Measurements from ENCODE around the gene DEAF1. TPM values are rescaled to one million over a fixed set of nuclear protein-coding genes. Genes with fewer than 3 reads are reported as not detected.
A peak's percentile ranks its signal among the peaks of the same experiment; 100 is the strongest.

DEAF1 gene
- total and polyA plus RNA-seq, 7 donors, result 12.5 to 30.0 (median 18.1) TPM

DNA sequence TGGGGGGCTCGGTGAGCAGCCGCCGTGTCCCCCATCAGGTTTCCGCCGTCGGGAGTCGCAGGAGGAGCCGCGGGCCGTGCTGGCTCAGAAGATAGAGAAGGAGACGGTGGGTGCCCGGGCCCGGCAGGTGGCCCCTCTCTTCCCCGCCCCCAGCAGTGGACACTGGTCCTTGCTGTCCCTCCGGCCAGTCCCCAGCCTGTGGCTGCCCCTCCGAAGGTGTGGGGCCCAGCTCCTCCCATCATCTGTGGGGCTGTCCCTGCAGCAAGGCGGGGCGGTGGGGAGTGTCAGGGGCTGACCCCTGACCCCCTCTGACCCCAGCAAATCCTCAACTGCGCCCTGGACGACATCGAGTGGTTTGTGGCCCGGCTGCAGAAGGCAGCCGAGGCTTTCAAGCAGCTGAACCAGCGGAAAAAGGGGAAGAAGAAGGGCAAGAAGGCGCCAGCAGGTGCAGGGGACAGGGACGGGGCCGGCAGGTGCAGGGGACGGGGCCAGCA lies 26.3 kb upstream of the DEAF1 start:
- 10 to 21% (median 13%) methylated on average over 17 to 28 of the region's 28 CpGs for WGBS, 3 donors
- intact Hi-C loops (cut with DNase I), result loop anchor here in 1 of 2 donors (5.0 kb wide), 1 partner anchor 59 kb away; no protein-coding TSS in a partner anchor
- ATAC-seq (no peak), DNase-seq (no peak)
- TF ChIP-seq, protein P1, sequence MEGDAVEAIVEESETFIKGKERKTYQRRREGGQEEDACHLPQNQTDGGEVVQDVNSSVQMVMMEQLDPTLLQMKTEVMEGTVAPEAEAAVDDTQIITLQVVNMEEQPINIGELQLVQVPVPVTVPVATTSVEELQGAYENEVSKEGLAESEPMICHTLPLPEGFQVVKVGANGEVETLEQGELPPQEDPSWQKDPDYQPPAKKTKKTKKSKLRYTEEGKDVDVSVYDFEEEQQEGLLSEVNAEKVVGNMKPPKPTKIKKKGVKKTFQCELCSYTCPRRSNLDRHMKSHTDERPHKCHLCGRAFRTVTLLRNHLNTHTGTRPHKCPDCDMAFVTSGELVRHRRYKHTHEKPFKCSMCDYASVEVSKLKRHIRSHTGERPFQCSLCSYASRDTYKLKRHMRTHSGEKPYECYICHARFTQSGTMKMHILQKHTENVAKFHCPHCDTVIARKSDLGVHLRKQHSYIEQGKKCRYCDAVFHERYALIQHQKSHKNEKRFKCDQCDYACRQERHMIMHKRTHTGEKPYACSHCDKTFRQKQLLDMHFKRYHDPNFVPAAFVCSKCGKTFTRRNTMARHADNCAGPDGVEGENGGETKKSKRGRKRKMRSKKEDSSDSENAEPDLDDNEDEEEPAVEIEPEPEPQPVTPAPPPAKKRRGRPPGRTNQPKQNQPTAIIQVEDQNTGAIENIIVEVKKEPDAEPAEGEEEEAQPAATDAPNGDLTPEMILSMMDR (IDR thresholded peaks at IDR 0.05), result no peak
- Histone ChIP-seq H3K9me3 (no peaks in the 10 kb centered on the region), H3K36me3 (ENCODE audit: insufficient read depth in 1 of 2, low read depth in 1 of 2) (no peaks in the 10 kb centered on the region), H3K27me3 (ENCODE audit: insufficient read depth in 3 of 3, low read length in 2 of 3) (peaks cover 0 to 71% (median 33%) of the 10 kb centered on the region in 3 donors), H3K4me1 (peaks cover 5% of the 10 kb centered on the region), H3K27ac (no peak overlapping the region), H3K4me3 (peak overlapping the region; percentile 38)

DNA sequence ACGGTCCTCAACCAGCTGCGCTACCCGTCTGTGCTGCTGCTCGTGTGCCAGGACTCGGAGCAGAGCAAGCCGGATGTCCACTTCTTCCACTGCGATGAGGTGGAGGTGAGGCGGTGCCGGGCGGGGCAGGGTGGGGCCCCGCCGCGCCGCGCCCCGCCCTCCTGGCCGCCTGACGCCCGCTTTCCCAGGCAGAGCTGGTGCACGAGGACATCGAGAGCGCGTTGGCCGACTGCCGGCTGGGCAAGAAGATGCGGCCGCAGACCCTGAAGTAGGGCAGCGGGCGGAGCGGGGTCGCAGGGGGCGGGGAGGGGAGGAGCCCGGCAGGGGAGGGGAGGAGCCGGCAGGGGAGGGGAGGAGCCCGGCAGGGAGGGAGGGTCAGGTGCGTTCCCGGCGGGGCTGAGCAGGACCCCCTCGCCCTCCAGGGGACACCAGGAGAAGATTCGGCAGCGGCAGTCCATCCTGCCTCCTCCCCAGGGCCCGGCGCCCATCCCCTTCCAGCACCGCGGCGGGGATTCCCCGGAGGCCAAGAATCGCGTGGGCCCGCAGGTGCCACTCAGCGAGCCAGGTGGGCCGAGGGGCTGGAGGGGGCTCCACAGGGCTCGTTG lies 25.7 kb upstream of the DEAF1 start:
- H3K4me1 ChIP-seq, result peaks cover 5% of the 10 kb centered on the region
- H3K36me3 ChIP-seq (ENCODE audit: insufficient read depth in 1 of 2, low read depth in 1 of 2), result no peaks in the 10 kb centered on the region
- ATAC-seq, result peak; percentile 39 to 62 (median 46)
- H3K9me3 ChIP-seq, result no peaks in the 10 kb centered on the region
- WGBS, 3 donors, result 3 to 5% (median 5%) methylated on average over 31 to 53 of the region's 53 CpGs
- TF ChIP-seq, protein P1 (IDR thresholded peaks at IDR 0.05), result no peak
- peak in 1 of 2 donors; percentile 47 for DNase-seq
- peaks cover 0 to 65% (median 33%) of the 10 kb centered on the region in 3 donors for H3K27me3 ChIP-seq (ENCODE audit: insufficient read depth in 3 of 3, low read length in 2 of 3)
- H3K4me3 ChIP-seq, result peak overlapping the region; percentile 38
- intact Hi-C loops (cut with DNase I), result loop anchor here in 1 of 2 donors (5.0 kb wide), 1 partner anchor 58 kb away; no protein-coding TSS in a partner anchor
- H3K27ac ChIP-seq, result no peak overlapping the region

DNA sequence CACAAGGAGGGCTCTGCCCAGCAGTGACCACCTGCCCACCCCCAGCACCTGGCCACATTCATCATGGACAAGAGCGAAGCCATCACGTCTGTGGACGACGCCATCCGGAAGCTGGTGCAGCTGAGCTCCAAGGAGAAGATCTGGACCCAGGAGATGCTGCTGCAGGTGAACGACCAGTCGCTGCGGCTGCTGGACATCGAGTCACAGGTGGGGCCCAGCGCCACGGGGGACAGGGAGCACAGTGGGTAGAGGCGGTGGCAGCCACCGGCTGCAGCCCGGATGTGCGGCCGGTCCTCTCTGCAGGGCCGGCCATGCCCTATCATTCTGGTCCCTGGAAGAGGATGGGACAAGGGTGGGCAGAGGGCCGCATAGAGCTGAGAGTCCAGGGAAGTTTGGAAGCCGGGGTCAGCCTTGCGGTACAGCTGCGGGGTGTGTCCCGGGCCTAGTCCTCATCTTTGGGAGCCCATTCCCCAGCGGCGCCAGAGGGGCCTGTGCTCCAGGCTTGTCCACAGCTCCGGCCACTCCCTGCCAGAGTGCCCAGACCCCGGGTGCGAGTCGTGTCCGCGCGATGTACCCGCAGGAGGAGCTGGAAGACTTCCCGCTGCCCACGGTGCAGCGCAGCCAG lies 25.1 kb upstream of the DEAF1 start:
- ATAC-seq (peak in 1 of 4 donors; percentile 5), DNase-seq (no peak)
- Histone ChIP-seq H3K36me3 (ENCODE audit: insufficient read depth in 1 of 2, low read depth in 1 of 2) (no peaks in the 10 kb centered on the region), H3K9me3 (no peaks in the 10 kb centered on the region), H3K4me1 (peaks cover 5% of the 10 kb centered on the region), H3K4me3 (peak overlapping the region; percentile 38), H3K27ac (no peak overlapping the region), H3K27me3 (ENCODE audit: insufficient read depth in 3 of 3, low read length in 2 of 3) (peaks cover 0 to 62% (median 33%) of the 10 kb centered on the region in 3 donors)
- TF ChIP-seq, protein P1 (IDR thresholded peaks at IDR 0.05), result no peak
- 38 to 45% (median 42%) methylated on average over 31 to 35 of the region's 35 CpGs for WGBS, 3 donors
- intact Hi-C loops (cut with DNase I), result loop anchor here in 1 of 2 donors (5.0 kb wide), 1 partner anchor 58 kb away; no protein-coding TSS in a partner anchor

- 49 to 57% (median 54%) methylated on average over 33 to 34 of the region's 34 CpGs for WGBS, 3 donors
- no peak overlapping the region for H3K27ac ChIP-seq
- TF ChIP-seq, protein P1 (IDR thresholded peaks at IDR 0.05), result no peak
- peaks cover 5% of the 10 kb centered on the region for H3K4me1 ChIP-seq
- H3K27me3 ChIP-seq (ENCODE audit: insufficient read depth in 3 of 3, low read length in 2 of 3), result peaks cover 0 to 62% (median 29%) of the 10 kb centered on the region in 3 donors
- no peaks in the 10 kb centered on the region for H3K9me3 ChIP-seq
- H3K4me3 ChIP-seq, result no peak overlapping the region
- no peak for DNase-seq
- ATAC-seq, result no peak
- intact Hi-C loops (cut with DNase I), result loop anchor here in 1 of 2 donors (5.0 kb wide), 1 partner anchor 57 kb away; no protein-coding TSS in a partner anchor
- no peaks in the 10 kb centered on the region for H3K36me3 ChIP-seq (ENCODE audit: insufficient read depth in 1 of 2, low read depth in 1 of 2)
Observed at GRCh38 chr11:719214-720016, 24.4 kb upstream of the DEAF1 start.
